Epithelial cell of proximal tubule (primary cell): ENCODE results near the gene ZNF507. TPM values are rescaled to one million over a fixed set of nuclear protein-coding genes. Genes with fewer than 3 reads are reported as not detected.

ENCODE experiments used
- DNase-seq: peaks from one replicate; pipeline ENCODE4 v3.0.0-alpha.2; 2011; ENCODE audit warnings: low read depth
- H3K4me3 ChIP-seq: 2 replicates; pipeline ENCODE4 v1.5.1; 2011; ENCODE audit warnings: low read depth, mild to moderate bottlenecking, low read length
- total RNA-seq: library from RNA; depleted of rRNA; stranded (reverse); fragments of >200 nt; gene quantifications from 2 replicates; pipeline ENCODE4 v1.2.3, GENCODE V29; 2015
- TF ChIP-seq, protein P1 (sequence below): conservative IDR thresholded peaks from 2 replicates; pipeline ENCODE4 v1.5.1; 2012; ENCODE audit warnings: low read depth, mild to moderate bottlenecking, low read length

The ZNF507 gene
- total RNA-seq, 1 donor from 2014 or later, result 7.6 TPM

- DNase-seq, result no peak
- no peak overlapping the region for H3K4me3 ChIP-seq
- TF ChIP-seq, protein P1, sequence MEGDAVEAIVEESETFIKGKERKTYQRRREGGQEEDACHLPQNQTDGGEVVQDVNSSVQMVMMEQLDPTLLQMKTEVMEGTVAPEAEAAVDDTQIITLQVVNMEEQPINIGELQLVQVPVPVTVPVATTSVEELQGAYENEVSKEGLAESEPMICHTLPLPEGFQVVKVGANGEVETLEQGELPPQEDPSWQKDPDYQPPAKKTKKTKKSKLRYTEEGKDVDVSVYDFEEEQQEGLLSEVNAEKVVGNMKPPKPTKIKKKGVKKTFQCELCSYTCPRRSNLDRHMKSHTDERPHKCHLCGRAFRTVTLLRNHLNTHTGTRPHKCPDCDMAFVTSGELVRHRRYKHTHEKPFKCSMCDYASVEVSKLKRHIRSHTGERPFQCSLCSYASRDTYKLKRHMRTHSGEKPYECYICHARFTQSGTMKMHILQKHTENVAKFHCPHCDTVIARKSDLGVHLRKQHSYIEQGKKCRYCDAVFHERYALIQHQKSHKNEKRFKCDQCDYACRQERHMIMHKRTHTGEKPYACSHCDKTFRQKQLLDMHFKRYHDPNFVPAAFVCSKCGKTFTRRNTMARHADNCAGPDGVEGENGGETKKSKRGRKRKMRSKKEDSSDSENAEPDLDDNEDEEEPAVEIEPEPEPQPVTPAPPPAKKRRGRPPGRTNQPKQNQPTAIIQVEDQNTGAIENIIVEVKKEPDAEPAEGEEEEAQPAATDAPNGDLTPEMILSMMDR, result no peak
Observed at GRCh38 chr19:32322541-32322940, 22.9 kb upstream of the ZNF507 start.

GRCh38 chr19:32324631-32325285 lies 20.7 kb upstream of the ZNF507 start:
- TF ChIP-seq, protein P1, result peak; percentile 7
- no peak for DNase-seq
- no peak overlapping the region for H3K4me3 ChIP-seq

DNA sequence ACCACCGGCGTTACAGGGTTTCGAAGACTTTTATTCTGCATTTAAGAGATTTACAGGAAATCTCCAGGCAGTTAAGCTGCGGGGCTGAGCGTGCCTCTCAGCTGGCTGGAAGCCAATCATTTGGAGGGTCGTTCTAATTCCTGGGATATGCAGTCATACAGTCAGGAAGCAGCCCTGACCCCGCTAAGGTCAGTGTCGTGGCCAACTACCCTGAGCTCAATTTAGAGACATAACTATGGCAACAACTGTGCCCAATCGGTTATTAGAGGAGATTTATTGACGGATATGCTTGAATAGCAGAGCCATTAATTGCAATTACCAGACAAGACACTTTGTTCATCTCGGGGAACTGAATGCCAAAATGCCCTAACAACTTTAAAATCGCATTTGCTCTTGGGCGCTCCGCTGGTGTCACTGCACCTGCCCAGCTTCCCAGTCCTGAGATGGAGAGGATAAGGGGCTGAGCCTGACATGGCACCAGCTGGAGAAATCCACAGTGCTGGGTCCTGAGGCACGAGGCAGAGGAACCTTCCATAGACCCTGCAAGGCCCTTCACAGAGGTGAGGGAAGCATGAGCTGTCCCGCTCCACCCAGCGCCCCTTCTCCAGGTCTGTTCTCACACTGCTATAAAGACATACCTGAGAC lies 15.1 kb upstream of the ZNF507 start:
- TF ChIP-seq, protein P1, result no peak
- H3K4me3 ChIP-seq, result no peak overlapping the region
- DNase-seq, result no peak

DNA sequence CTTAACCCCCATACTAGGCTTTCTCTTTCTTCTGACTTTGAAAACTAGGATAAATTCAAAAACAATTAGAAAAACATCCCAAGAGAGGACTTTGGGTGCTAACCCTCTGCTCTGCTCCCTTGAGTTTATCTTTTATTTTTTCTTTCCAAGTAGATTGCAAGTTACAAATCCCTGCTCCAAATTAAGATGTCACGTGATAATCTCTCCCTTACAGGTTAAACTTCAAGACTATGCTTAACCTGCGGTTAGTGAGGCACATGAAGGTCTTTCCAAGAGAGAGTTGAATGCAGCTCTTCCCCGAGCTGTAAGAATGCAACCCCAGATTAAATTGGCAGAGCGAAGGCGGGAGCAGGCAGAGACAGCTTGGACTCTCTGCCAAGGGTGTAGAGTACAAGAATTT lies 12.2 kb upstream of the ZNF507 start:
- no peak for DNase-seq
- TF ChIP-seq, protein P1, result no peak
- no peak overlapping the region for H3K4me3 ChIP-seq

DNA sequence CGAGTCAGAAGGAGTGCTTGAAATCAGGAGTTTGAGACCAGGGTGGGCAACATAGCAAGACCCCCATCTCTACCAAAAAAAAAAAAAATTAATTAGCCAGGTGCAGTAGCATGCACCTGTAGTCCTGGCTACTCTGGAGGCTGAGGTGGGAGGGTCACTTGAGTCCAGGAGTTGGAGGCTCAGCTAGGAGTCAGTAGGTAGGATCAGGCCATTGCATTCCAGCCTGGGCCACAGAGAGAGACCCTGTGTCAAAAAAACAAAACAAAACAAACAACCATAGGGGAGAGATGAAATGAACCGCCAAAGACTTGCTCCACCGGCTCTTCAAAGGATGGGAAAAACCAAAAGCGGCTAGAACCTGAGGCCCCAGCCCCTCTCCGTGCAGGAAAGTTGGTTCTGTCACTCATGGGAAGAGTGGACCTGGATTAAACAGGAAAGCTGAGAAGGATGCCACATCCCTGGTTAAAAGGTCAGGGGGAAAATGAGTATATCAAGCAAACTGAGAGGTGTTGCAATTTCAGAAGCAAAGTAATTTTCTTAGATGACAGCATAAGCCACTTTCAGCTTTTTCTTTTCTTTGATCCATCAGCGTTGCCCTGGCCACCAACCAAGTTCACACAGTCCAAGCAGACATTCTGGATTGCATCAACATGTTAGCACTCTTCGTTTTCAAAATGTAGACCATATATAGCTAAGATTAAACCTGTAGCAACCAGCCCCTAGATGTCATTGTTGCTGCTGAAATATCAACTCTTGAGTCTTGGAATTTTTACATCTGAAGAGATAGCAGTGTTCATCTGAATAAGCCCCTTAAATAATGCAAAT lies 8.9 kb upstream of the ZNF507 start:
- peak overlapping the region; percentile 2 for H3K4me3 ChIP-seq
- DNase-seq, result no peak
- TF ChIP-seq, protein P1, result peak; percentile 26

- DNase-seq, result no peak
- TF ChIP-seq, protein P1, result no peak
- peak overlapping the region; percentile 2 for H3K4me3 ChIP-seq
Observed at GRCh38 chr19:32337084-32337808, 8.2 kb upstream of the ZNF507 start.
